ENCODE measurements around the gene COL4A2.
"Not testable (repeated sequence)": the region's sequence is repeated elsewhere in the genome, so short reads cannot be mapped to it uniquely, and the experiment has no call there.

Gene COL4A2

DNA sequence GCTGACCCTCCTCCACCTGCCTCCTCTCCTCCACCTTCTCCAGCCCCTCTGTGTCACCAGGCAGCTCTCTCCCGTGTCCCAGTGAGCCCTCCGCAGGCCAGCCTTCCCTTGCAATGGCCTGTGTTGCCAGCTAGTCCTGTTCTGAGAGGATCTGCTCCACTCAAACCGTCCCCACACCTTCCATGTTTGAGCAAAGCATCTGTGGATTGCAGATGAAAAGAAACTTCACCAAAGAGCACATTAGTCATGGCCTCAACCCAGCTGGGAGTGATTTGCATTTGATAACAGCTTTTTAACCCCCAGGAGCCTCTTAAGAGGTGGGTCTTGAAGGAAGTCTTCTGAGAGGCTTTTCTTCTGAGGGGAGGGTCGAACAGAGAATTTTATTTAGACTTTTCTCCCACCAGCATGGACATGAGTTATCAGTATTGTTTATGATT is 72.8 kb downstream of the COL4A2 start:
- DNase-seq (ENCODE audit: low spot score) = no peak

DNA sequence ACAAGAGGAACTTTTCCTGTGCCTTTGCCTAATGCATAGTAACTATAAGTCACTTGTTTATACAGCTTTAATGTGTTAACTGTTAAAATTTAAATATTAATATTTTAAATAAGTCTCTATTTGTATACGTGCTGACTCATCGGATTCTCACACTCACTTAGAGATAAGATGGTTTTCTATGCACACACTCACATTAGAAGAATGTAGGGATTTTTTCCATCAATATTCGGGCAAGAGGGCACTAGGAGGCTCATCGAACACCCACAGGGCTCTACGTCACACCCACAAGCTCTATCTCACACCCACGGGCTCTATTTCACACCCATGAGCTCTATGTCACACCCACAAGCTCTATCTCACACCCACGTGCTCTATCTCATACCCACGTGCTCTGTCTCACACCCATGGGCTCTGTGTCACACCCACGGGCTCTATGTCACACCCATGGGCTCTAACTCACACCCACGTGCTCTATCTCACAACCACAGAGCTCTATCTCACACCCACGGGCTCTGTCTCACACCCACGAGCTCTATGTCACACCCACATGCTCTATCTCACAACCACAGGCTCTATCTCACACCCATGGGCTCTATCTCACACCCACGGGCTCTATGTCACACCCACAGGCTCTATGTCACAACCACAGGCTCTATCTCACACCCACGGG is 73.4 kb downstream of the COL4A2 start:
- no peak for DNase-seq (ENCODE audit: low spot score)

DNA sequence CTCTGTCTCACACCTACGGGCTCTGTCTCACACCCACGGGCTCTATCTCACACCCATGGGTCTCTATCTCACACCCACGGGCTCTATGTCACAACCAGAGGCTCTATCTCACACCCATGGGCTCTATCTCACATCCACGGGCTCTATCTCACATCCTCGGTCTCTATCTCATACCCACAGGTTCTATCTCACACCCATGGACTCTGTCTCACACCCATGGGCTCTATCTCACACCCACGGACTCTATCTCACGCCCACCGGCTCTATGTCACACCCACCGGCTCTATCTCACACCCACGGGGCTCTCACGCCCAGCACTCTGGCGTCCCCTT is 73.9 kb downstream of the COL4A2 start:
- no peak for DNase-seq (ENCODE audit: low spot score)

DNA sequence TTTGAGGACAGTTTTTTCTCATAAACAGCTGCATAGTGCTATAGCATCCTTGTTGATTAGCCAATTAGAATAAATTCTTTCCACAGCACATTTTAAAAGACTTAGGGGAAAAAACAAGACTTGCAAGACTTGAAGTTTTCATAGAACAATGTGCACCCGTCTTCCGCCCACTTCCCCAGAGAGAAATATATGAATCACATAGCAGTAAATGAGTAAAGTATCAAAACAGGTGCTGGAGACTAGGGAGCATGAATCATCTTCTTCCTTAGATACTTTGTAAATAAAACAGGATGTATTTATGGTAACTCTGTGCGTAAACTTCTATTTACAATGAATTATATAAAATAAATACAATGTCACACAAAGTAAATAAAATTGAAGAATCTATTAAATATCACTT is 75.1 kb downstream of the COL4A2 start:
- no peak for DNase-seq (ENCODE audit: low spot score)

DNA sequence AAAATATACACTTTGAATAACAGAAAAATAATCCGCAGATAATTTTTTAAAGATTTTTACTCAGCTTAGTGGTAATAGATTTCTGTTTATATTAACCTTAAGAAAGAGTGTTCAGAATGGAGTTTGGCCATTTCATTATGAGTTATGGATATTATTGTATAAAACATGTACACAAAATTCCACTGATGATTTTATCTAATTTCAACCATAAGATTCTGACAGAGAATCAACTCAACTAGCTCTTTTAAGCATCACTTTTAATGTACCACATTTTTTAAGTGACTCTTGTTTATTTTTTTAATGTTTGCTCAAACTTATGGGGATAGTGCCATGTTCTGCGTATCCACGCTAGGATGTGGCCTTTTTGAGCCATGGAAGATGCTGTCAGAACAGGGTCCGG is 75.7 kb downstream of the COL4A2 start:
- no peak for DNase-seq (ENCODE audit: low spot score)

DNA sequence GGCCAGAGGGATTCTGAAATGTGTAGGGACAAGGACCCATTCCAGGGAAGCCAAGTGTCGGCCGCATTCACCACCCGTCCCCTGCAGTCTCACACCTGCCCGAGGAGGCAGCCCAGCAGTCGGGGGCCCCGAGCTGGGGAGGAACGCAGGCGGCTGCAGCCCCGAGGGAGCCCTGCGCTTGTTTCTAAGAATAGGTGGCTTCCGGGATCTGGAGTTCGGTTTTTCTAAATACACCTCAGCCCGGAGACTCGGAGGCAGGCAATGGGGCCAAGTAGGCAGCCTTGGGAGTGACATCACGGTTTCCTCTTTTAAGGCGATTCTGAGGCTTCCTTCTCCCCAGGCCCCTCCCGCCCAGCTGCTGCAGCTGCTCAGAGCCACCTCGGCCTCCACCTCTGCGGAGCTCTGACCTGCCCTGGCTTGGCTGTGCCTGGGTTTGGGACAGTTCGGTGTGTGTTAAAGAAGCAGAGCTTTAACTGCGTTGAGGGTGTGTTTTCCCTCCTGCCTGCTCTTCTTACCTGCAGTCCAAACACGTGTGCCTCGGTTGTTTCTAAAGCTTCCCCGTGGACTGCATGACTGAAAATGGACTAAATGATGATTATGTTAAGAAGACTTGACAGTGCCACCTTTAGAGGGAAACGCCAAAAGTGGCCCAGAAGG is 80.5 kb downstream of the COL4A2 start:
- DNase-seq (ENCODE audit: low spot score) = no peak

DNA sequence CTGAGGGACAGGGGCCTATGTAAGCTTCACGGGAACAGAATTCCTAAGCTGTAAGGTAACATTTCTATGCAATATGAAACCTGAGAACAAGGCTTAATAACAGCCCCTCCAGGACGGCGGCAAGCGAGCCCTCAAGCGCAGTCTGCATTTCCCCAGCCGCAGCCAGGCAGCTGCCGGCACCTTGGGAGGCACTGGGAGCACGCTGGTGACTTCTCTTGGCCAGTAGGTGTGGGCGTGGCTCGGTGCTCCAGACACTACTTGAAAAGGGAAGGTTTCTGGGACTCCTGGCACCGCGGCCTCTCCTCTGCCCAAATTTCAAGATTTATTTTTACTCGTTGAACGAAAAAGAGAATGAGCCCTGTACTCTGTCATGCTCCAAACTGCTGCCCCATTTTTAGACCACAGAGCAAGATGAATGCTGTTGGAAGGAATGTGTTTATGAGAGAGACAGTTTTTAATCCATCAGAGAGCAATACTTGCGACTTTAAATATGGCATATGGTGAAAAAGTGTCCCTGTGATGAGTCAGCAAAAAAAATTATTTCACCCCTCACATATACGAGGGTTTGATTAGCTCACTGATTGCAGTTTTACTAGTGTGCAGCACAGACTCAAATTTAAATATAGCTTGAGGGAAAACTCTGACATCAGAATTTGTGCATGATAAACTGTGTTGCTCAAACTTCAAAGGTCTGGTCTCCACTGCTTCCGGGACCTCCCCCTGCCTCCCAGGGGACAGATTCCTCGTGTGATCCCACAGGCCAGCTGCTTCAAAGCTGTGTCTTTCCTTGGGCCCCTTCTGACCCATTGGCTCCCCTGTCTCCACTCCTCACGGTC is 81.2 kb downstream of the COL4A2 start:
- no peak for DNase-seq (ENCODE audit: low spot score)

DNA sequence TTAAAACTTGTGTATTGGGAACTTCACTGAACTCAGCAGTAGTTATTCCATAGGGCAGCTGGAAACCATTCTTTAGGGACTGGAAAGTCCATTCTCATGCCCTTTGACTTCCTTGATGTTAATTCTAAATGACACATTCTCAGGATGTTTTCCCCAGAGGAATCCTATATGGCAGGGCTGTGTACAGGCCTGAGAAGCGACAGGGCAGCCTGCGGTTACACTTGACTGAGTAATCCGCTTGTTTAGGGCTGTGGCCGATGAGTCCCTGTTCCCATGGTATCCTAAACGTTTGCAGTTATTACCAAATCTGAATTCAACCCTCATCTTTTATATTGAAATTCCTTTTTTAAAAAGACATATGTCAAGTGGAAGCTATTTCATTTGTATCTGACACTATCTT is 83.5 kb downstream of the COL4A2 start:
- DNase-seq (ENCODE audit: low spot score) = no peak

DNA sequence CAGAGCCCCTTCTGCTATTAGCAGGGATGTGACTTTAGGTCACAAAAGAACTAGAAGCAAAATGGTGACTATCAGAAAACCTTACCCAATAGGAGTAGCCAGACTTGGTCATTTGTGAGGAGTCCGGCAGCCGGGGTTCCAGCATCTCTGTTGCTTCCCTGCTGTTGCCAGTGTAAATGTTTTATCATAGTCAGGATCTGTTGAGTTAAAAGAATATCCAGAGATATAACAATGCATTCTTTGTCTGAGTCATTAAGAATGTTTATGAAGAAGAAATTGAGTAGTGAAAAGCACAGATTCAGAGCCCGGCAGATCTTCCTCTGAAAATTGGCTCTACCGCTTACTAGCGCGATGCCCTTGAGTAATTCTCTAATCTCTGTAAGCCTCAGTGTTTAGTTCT is 84.2 kb downstream of the COL4A2 start:
- no peak for DNase-seq (ENCODE audit: low spot score)

DNA sequence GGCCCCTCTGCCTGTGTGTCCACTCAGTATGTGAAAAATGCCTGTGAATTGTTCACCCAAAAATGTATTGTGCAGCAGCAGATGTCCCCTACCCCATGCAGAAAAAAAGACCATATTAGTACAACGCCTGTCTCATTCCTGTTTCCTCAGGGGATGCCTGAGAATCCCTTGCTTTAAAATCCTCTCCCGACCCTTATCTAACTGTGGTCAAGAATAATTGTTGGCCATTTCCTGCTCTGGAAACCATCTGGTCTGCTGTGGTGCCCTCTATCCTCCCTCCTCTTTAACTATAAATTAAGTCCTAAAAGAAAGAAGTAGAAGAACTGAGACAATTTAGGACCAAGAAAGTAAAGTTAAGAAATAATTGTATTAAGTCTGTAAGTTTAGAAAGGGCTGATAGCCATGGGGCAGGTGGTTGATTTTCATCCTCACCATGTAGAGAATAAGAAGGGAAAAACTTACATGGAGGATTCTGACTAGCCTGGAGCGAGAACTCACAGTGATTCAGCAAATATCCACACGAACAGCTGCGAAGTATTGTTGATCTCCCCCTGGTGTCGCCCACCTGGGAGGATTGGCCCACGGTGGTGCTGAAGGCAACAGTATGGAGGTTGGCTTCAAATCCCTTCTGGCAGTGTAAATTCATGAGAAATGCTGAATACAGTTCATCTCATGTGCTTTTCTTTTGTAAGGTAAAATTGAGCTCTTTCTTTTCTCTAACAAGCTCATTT is 85.6 kb downstream of the COL4A2 start:
- no peak for DNase-seq (ENCODE audit: low spot score)

DNA sequence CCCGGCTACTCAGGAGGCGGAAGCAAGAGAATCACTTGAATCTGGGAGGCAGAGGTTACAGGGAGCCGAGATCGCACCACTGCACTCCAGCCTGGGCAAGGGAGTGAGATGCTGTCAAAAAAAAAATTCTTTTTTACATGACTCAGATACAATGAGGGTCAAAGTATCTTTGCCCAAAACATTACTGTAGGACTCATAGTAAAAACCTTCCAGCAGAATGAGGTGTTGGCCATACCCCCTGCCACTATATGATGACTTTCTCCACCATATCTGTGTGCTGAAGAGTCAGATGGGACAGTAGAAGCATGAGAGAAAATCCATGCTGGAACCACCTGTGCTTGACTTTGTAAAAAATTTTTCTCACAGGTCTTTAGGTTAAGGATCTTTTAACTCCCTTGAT is 86.7 kb downstream of the COL4A2 start:
- DNase-seq (ENCODE audit: low spot score) = no peak

DNA sequence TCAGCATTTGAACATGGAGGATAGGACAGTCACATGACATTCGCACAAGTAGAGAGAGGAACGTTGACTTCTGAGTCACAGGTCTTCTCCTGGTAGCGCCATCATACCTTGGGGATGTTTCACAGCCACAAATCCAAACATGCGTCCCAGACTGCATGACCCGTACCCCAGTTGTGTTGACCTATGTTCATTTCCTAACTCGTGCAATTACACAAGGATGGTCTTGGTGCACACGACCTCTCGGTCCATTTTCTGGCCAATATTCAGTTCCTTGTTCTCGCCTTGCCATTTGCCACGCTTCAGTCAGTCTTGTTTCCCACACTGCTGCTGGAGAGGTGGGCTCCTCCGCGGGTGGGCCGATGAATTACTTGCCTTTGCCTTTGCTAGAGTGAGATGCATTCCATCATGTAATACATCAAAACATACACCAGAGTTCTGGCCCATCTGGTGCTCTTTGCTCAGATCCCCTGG is 87.3 kb downstream of the COL4A2 start:
- DNase-seq (ENCODE audit: low spot score) = no peak

DNA sequence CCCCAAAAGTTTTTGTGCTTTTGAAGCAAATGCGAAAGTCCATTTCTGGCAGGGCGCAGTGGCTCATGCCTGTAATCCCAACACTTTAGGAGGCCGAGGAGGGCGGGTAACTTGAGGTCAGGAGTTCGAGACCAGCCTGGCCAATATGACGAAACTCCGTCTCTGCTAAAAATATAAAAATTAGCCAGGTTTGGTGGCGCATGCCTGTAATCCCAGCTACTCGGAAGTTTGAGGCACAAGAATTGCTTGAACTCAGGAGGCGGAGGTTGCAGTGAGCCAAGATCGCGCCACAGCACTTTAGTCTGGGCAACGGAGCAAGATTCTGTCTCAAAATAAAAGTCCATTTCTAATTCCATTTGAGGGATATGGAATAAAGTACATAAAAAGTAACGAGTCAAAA is 88.5 kb downstream of the COL4A2 start:
- not testable (repeated sequence) for DNase-seq (ENCODE audit: low spot score)

DNA sequence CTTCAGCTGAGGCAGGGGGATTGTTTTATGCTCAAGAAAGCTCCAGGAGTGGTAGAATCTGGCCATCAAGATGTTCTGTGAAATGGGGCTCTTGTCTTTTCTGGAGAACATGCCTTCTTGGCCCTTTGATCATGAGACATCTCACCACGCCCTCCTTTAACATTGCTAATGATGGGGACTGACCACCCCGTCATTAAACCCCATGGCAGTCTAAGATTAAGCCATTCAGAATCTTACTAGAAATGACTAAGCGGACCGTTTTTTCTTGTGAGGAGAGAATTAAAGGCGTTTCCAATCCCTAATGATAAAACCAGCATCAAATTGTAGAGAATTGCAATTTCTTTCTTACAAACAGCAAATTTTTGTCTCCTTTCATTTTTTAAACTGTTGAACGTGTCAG is 89.4 kb downstream of the COL4A2 start:
- no peak for DNase-seq (ENCODE audit: low spot score)

DNA sequence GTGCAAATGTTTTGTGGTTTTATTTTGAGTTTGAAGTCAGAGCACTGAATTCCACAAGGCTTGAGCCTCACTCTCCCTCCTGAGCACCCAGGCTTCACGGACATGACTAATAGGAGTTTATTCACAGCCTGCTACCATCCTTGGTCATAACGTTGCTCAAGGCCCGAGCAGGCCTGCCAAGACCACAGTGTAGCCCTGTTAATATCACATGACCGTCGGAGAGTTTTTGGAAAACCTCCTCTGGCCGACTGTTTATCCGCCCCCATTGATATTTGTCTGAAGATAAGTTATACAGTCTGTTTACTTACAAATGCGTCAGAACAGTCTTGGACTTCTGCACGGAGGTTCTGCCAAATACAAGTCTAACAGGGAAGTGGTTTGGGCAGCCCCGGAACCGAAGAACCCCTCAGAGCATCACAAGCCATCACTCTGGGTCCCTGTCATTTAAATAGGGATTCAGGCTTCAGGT is 89.9 kb downstream of the COL4A2 start:
- no peak for DNase-seq (ENCODE audit: low spot score)

DNA sequence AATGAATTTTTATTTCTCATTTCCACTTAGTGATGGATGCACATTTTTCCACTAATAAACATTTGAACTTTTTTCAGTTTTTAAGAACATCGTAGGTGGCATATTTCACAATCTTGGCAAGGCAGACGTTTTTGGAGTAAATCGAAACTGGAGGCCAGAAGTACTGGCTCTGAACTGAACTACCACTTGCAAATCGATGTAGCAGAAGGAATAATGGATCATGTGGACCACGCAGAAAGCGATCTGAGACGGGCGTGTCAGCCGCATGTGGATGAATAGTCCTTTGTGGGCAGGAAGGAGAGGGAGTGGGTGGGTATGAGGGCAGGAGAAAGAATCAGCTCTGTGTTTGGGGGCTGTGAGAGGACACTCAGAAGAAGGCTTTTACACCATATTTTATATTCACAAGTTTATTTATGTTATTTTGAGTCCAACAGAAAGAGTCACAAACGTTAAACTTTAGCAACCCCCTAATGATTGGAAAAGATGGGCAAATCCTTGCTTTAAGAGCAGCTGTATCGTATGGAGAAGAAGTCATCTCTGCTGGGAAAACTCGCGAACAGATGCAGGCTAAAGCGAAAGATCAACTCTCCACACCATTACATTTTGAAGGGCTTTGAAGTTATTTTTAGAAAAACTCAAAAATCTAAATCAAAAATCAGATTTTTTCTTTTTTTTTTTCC is 90.5 kb downstream of the COL4A2 start:
- no peak for DNase-seq (ENCODE audit: low spot score)

DNA sequence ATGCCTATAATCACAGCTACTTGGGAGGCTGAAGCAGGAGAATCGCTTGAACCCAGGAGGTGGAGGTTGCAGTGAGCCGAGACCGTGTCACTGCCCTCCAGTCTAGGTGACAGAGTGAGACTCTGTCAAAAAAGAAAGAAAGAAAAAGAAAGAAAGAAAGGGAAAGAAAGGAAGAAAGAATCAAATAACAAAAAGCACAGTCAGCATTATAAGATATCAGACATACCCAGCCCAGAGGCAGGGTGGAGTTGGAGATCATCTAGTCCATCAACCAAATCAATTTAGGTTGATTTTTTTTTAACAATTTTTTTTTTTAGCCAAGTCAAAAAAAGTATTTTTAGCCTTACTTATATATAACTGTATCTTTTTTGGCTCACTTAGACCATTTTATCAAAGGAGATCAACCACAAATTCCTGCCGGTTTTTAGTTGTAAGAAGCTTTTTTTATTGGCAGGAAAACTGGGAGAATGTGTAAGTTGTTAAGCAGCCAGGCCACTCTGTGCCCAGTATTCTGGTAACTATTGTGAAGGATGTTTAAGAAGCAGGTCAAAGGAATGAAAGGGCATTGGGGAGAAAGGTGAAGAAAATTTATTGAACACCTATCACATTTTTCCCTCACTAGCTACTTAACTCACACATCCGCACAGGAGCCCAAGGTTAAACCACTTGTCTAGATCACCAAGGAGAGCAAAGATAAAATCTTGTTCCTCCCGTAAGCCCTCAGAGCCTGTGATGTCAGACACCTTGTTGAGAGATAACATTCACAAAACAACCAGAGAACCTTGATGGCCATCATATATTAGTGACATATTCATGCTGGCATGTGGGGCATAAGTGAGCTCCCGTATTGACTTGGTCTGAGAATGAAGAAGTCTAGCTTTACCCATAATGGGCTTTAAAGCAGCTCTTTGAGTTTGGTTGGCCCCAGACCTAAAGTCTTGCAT is 91.8 kb downstream of the COL4A2 start:
- no peak for DNase-seq (ENCODE audit: low spot score)

DNA sequence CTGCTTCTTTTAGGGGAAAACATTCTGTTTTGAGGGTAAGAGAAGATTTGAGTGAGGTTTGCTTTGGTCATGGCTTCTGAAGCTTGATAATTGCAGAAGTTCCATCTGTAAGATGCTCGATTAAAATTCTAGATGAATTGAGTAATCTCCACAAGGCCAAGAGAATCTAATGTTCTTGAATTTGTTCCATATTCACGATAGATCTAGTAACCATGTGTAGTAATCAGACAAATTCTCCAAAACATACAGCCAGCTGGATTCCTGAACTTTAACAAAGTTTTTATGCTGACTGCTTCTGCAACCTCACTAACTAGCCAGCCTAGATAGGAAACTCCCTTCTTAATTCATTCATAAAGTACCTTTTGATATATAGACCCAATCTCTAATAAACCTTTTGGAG is 92.7 kb downstream of the COL4A2 start:
- no peak for DNase-seq (ENCODE audit: low spot score)

DNA sequence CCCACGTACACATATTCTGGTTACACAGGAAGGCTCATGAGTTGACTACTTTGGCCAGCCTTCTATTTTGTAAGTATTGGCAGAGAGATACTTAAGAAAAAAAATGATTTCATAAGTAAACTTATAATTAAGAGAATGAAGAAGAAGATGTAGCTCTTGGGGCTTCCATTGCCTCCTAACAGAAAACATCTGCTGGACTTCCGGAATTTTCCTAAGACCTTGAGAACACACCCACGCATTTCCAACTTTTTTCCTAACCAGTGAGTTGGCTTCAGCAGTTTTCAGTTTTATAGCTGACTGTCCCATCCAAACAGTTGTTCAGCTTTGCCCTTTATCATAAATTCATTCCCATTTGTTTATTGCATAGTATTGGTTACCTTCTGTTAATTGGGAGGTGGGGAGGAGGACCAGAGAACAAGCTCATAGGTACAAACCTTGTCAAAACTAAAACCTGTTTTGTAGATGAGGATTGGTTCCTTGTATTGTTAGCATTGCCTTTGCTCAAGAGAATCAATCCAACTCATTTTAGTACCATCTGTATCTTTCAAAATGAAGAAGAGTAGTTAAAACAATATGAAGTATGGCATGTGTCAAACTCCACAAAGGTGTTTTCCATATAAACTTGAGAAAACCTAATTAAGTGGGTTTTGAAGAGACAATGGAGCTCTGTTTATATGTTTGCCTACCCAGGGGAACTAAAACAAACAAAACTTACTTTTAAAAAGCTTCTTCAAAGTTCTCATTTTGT is 93.9 kb downstream of the COL4A2 start:
- no peak for DNase-seq (ENCODE audit: low spot score)

Measured in CD4-positive, alpha-beta T cell treated with Interleukin-15 for 4 hours (primary cell).